HG02885 (cell line): ENCODE results near the gene KRTAP6-1.

Experiments
- ATAC-seq: cut with Tn5 transposase; IDR thresholded peaks from one replicate; pipeline ENCODE4 v1.9.1; 2021; ENCODE audit warnings: mild to moderate bottlenecking; ENCODE audit not compliant: unreplicated experiment, poor library complexity

KRTAP6-1 gene

GRCh38 chr21:30580132-30580531 is 33.6 kb downstream of the KRTAP6-1 start:
- no peak for ATAC-seq

DNA sequence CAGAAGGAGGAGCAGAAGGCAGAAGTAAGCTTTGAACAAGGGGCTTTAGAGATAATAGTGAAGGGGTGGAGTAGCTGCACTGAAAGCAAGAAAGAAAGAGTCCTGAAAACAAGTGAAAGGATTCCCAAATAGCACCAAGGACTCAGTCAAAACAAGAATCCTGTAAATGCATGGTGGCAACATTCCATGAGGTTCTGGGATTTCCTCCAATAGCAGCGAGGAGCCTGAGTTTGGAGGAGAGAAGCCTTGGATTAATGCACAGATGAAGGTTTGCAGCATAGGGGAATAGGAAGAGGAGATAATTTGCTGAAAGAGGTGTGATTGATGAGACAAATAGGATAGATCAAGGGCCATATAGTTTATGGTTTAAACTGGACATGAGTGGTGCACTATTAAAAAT is 34.4 kb downstream of the KRTAP6-1 start:
- no peak for ATAC-seq

DNA sequence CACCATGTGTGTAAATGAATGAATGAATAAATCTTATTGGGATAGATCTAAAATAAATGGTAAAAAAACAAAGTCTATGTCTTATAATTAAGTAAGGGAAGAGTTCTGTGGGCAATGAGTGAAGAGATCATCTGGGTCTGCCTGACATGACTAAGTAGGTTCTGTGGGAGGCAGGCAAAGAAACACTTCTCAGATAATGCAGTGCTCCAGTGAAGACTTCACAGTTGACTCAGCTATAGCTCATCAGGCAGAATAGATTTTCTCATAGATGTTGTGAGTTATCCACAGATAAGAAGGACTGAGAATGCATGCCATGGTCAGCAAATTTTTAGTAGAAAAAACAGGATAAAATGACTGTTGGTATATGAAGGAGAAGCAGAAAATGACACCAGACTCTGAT is 36.0 kb downstream of the KRTAP6-1 start:
- ATAC-seq: no peak

DNA sequence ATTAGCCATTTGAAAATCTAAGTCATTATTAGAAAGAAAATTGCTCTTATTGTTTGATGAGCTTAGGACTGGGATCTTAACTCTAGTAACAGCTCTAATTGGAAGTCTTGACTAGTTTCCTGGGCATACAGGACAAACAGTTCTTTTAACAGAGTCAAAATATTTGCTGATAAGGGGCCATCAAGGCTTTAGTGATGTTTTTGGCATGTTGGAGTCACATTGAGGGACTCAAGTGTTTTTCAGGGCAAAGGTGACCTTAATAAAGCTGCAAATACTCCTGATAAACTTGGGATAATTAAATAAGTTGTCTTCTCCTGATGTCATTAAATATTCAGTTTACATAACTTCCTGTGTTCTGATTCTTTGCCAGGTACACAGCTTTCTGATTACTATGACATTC is 46.1 kb downstream of the KRTAP6-1 start:
- no peak for ATAC-seq

DNA sequence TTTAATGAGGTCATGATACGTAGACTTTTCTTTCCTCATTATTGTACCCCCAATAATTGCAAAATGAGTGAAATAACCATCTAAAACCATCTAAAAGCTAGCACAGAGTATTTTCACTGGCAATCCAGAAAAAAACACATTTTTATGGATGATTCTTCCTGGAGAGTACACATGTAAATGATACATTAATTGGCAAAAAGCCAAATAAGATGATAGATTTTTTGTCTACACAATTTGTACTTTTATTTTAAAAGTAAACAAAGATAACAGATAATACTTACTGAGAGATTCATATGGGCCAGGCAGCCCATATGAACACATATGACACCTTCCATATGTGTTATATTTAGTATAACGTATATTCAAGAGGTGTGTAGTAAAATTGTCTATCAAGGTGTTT is 50.1 kb downstream of the KRTAP6-1 start:
- no peak for ATAC-seq
